H1 (cell line): ENCODE data around the gene PARP4.

ENCODE experiments used
- ATF2 ChIP-seq: IDR thresholded peaks from 2 replicates; pipeline ENCODE4 v1.6.1; 2012; ENCODE audit warnings: low read length, inconsistent platforms
- CHD2 ChIP-seq: IDR thresholded peaks from 2 replicates; pipeline ENCODE4 v1.6.1; 2012; ENCODE audit warnings: low read length, improper control_type of control experiment
- CTCF ChIP-seq, 3 experiments: IDR thresholded peaks; 1 replicate in 2 of 3; 2 replicates in 1 of 3; pipeline versions ENCODE4 v1.5.1 to v1.6.1; 2011; ENCODE audit warnings: low read length in 3 of 3, mild to moderate bottlenecking in 3 of 3, inconsistent platforms in 2 of 3, low read depth in 1 of 3, moderate library complexity in 1 of 3; ENCODE audit not compliant: insufficient read depth in 1 of 3; ENCODE audit errors: control extremely low read depth in 1 of 3
- HDAC2 ChIP-seq, 2 experiments: fragments of 300-600 bp in 1 of 2; sonication (generic) in 1 of 2; IDR thresholded peaks; 2 replicates each; pipeline ENCODE4 v1.6.1; 2011 to 2012; ENCODE audit warnings: low read depth in 2 of 2, low read length in 2 of 2, mild to moderate bottlenecking in 2 of 2, moderate library complexity in 2 of 2, borderline replicate concordance in 1 of 2, inconsistent platforms in 1 of 2
- POLR2A ChIP-seq, 2 experiments: IDR thresholded peaks; 1 replicate in 1 of 2; 2 replicates in 1 of 2; pipeline ENCODE4 v1.6.1; 2011; ENCODE audit warnings: low read depth in 2 of 2, low read length in 2 of 2, mild to moderate bottlenecking in 2 of 2; ENCODE audit errors: control extremely low read depth in 1 of 2
- RBBP5 ChIP-seq: IDR thresholded peaks from 2 replicates; pipeline ENCODE4 v1.7.1; 2012; ENCODE audit warnings: low read depth, mild to moderate bottlenecking, inconsistent platforms, low read length, moderate library complexity, borderline replicate concordance
- SP4 ChIP-seq: IDR thresholded peaks from 2 replicates; pipeline ENCODE4 v1.6.1; 2012; ENCODE audit warnings: low read length, inconsistent platforms
- TAF1 ChIP-seq: IDR thresholded peaks from 2 replicates; pipeline ENCODE4 v1.6.1; 2011; ENCODE audit warnings: mild to moderate bottlenecking, low read depth, low read length

GRCh38 chr13:24503379-24503696 is 9.2 kb downstream of the PARP4 start:
- TF ChIP-seq CTCF (IDR thresholded peaks at IDR 0.05; ENCODE audit: control extremely low read depth in 1 of 3, insufficient read depth in 1 of 3, low read depth in 1 of 3, low read length in 3 of 3) = no peak
- no peak for TF ChIP-seq HDAC2 (IDR thresholded peaks at IDR 0.05; ENCODE audit: borderline replicate concordance in 1 of 2, low read depth in 2 of 2, low read length in 2 of 2)
- no peak for TF ChIP-seq ATF2
- TF ChIP-seq POLR2A (IDR thresholded peaks at IDR 0.05; ENCODE audit: control extremely low read depth in 1 of 2, low read depth in 2 of 2, low read length in 2 of 2) = no peak
- TF ChIP-seq TAF1 = no peak
- TF ChIP-seq RBBP5 = no peak
- TF ChIP-seq CHD2 = no peak
- no peak for TF ChIP-seq SP4
